ENCODE measurements around the gene MME.

MME gene

GRCh38 chr3:155217591-155217990 is 137.5 kb downstream of the MME start:
- no peak for DNase-seq
- no peaks in the 10 kb centered on the region for H3K9me3 ChIP-seq
- no peaks in the 10 kb centered on the region for H3K27me3 ChIP-seq
- intact Hi-C loops (cut with DNase I; ENCODE audit: low total_unique reads), result no loop called here
- TF ChIP-seq, protein P1, sequence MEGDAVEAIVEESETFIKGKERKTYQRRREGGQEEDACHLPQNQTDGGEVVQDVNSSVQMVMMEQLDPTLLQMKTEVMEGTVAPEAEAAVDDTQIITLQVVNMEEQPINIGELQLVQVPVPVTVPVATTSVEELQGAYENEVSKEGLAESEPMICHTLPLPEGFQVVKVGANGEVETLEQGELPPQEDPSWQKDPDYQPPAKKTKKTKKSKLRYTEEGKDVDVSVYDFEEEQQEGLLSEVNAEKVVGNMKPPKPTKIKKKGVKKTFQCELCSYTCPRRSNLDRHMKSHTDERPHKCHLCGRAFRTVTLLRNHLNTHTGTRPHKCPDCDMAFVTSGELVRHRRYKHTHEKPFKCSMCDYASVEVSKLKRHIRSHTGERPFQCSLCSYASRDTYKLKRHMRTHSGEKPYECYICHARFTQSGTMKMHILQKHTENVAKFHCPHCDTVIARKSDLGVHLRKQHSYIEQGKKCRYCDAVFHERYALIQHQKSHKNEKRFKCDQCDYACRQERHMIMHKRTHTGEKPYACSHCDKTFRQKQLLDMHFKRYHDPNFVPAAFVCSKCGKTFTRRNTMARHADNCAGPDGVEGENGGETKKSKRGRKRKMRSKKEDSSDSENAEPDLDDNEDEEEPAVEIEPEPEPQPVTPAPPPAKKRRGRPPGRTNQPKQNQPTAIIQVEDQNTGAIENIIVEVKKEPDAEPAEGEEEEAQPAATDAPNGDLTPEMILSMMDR (IDR thresholded peaks at IDR 0.05), result no peak
- no peaks in the 10 kb centered on the region for H3K4me1 ChIP-seq
- H3K27ac ChIP-seq, result no peak overlapping the region
- no peaks in the 10 kb centered on the region for H3K36me3 ChIP-seq
- no peak overlapping the region for H3K4me3 ChIP-seq

GRCh38 chr3:155218462-155218861 is 138.3 kb downstream of the MME start:
- H3K4me3 ChIP-seq, result no peak overlapping the region
- DNase-seq, result no peak
- TF ChIP-seq, protein P1 (IDR thresholded peaks at IDR 0.05), result no peak
- intact Hi-C loops (cut with DNase I; ENCODE audit: low total_unique reads), result no loop called here
- no peaks in the 10 kb centered on the region for H3K27me3 ChIP-seq
- H3K9me3 ChIP-seq, result no peaks in the 10 kb centered on the region
- no peaks in the 10 kb centered on the region for H3K4me1 ChIP-seq
- no peaks in the 10 kb centered on the region for H3K36me3 ChIP-seq
- no peak overlapping the region for H3K27ac ChIP-seq

DNA sequence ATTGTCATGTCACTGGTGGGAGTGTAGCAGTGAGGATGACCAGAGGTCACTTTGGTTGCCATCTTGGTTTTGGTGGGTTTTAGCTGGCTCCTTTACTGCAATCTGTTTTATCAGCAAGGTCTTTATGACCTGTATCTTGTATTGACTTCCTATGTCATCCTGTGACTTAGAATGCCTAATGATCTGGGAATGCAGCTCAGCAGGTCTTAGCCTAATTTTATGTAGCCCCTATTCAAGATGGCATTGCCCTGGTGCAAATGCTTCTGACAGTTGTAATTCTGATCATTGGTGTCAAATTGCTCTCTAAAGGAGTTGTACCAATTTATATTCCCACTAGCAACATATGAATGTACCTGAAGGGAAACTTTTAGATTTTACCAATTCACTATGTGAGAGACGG is 139.0 kb downstream of the MME start:
- Histone ChIP-seq H3K36me3 (no peaks in the 10 kb centered on the region), H3K9me3 (no peaks in the 10 kb centered on the region), H3K27me3 (no peaks in the 10 kb centered on the region), H3K4me1 (no peaks in the 10 kb centered on the region), H3K27ac (no peak overlapping the region), H3K4me3 (no peak overlapping the region)
- DNase-seq, result no peak
- TF ChIP-seq, protein P1 (IDR thresholded peaks at IDR 0.05), result no peak
- intact Hi-C loops (cut with DNase I; ENCODE audit: low total_unique reads), result no loop called here

DNA sequence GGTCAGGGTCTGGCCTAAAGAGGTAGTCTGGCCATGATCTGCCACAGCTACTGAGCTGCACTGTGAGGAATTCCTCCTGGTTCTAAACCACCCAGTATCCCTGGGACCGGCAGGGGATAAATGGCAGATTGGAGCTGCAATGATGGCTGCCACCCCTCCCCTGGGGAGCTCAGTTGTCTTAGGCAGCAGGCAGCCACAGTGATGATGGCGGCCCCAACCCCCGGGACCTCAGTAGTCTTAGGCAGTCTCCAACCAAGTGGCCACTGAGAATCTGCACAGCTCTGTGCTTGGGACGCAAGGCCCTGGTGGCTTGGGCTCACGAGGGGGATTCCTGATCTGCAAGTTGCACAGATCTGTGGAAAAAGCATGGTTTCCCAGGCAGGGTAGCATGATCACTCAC is 145.3 kb downstream of the MME start:
- DNase-seq, result no peak
- no peaks in the 10 kb centered on the region for H3K36me3 ChIP-seq
- TF ChIP-seq, protein P1 (IDR thresholded peaks at IDR 0.05), result no peak
- H3K27ac ChIP-seq, result no peak overlapping the region
- no peaks in the 10 kb centered on the region for H3K4me1 ChIP-seq
- H3K27me3 ChIP-seq, result no peaks in the 10 kb centered on the region
- no peaks in the 10 kb centered on the region for H3K9me3 ChIP-seq
- H3K4me3 ChIP-seq, result no peak overlapping the region
- intact Hi-C loops (cut with DNase I; ENCODE audit: low total_unique reads), result no loop called here

- Histone ChIP-seq H3K4me1 (peaks cover 0 to 4% (median 3%) of the 10 kb centered on the region in 4 donors), H3K36me3 (no peaks in the 10 kb centered on the region), H3K4me3 (no peak overlapping the region), H3K9me3 (no peaks in the 10 kb centered on the region), H3K27me3 (no peaks in the 10 kb centered on the region), H3K27ac (no peak overlapping the region)
- intact Hi-C loops (cut with DNase I; ENCODE audit: low total_unique reads), result no loop called here
- TF ChIP-seq, protein P1 (IDR thresholded peaks at IDR 0.05), result no peak
- DNase-seq, result no peak
Observed at GRCh38 chr3:155227141-155227540, 147.0 kb downstream of the MME start.

DNA sequence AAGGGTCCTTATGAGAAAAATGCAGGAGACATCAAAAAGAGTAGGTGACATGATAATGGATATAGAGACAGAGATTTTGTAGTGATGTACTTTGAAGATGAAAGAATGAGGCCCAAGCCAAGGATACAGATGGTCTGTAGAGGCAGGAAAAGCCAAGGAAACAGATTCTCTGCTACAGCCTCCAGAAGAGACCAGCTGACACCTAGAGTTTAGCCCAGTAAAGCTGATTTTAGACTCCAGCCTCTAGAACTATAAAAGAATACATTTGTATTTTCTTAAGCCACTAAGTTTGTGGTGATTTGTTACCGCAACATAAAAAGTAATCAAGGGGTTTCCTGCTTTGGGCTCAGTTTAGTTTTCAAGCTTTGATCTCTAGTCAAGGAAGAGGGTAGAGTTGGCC is 148.6 kb downstream of the MME start:
- Histone ChIP-seq H3K27ac (no peak overlapping the region), H3K36me3 (no peaks in the 10 kb centered on the region), H3K9me3 (no peaks in the 10 kb centered on the region), H3K4me3 (no peak overlapping the region), H3K27me3 (no peaks in the 10 kb centered on the region), H3K4me1 (peaks cover 0 to 18% (median 11%) of the 10 kb centered on the region in 4 donors)
- TF ChIP-seq, protein P1 (IDR thresholded peaks at IDR 0.05), result no peak
- intact Hi-C loops (cut with DNase I; ENCODE audit: low total_unique reads), result no loop called here
- no peak for DNase-seq

Data from tibial artery (tissue), 4 donors.